GF-D8 (cell line): ENCODE measurements around the gene BLVRA.
"Not testable (repeated sequence)": the region's sequence is repeated elsewhere in the genome, so short reads cannot be mapped to it uniquely, and the experiment has no call there.

Experiments
- DNase-seq: peaks from one replicate; lab custom pipeline; 2025; lab: John Stamatoyannopoulos, UW

BLVRA gene

GRCh38 chr7:43808410-43808809 lies 49.9 kb downstream of the BLVRA start:
- no peak for DNase-seq

- DNase-seq, result not testable (repeated sequence)
These were observed 51.9 kb downstream of the BLVRA start for GRCh38 chr7:43810195-43810941.

DNA sequence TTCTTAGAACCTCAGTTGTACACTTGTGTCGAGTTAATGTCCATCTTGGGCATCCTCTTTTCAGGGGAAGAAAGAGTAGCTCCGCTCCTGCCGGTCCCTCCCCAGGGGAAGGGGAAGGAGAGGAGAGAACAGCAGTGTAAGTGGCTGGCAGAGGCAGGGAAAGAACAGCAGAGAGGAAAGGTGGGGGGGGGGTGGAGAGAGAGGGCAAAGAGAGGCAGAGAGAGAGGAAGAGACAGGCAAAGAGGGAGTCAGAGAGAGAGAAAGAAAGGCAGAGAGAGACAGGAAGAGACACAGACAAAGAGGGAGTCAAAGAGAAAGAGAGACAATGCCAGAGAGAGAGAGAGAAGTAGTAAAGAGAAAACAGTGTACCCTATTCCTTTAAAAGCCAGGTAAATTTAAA lies 56.9 kb downstream of the BLVRA start:
- no peak for DNase-seq

DNA sequence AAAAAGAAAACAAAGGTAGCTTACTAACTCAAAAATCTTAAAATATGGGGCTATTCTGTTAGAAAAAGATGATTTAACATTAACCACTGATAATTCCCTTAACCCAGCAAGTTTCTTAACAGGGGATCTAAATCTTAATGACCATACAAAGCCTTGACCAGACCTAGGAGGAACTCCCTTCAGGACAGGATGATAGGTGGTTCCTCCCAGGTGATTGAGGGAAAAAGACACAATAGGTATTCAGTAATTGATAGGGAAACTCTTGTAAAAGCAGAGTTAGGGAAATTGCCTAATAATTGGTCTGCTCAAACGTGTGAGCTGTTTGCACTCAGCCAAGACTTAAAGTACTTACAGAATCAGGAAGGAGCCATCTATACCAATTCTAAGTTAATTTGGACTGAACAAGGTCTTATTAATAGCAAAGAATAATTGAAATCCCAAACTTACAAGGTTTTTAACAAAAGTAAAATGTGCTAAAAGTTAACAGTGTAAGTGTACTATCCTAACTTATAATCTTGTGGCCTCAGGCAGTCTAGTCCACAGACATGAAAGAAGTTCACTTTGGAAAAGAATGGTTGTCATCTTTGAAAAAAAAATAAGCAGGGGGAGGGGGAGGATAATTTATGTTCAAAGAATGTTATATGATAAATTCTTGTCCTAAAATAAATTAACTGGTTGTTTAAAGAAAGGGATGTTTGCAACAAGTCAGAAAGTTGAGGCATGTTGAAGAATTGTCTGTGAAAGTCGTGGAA lies 57.7 kb downstream of the BLVRA start:
- not testable (repeated sequence) for DNase-seq

- not testable (repeated sequence) for DNase-seq
These were observed 64.9 kb downstream of the BLVRA start for GRCh38 chr7:43823425-43823824.

DNA sequence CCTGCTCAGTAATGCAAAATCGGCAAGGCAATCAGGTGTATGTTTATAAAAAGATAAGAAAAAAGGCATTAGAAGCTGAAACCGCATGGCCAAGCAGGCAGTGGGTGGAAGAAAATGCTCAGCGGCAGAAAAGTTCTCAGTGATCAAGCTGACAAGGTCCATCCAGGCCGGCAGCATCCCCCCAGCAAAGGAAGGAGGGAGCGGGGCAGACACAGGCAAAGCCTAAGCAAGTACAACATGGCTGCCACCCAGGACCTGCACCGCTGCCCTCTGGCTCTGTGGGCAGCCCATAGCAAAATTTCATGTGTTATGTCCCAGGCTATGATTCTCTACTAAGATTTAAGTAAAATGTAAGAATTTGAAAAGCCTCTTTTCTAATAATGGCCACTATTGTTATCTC lies 65.5 kb downstream of the BLVRA start:
- no peak for DNase-seq

DNA sequence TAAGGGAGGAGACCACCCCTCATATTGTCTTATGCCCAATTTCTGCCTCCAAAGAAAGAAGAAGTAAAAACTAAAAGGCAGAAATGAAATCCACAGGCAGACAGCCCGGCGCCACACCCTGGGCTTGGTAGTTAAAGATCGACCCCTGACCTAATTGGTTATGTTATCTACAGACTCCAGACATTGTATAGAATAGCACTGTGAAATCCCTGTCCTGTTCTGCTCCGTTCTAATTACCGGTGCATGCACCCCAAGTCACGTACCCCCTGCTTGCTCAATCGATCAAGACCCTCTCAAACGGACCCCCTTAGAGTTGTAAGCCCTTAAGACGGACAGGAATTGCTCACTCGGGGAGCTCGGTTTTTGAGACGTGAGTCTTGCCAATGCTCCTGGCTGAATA lies 66.0 kb downstream of the BLVRA start:
- DNase-seq, result not testable (repeated sequence)

DNA sequence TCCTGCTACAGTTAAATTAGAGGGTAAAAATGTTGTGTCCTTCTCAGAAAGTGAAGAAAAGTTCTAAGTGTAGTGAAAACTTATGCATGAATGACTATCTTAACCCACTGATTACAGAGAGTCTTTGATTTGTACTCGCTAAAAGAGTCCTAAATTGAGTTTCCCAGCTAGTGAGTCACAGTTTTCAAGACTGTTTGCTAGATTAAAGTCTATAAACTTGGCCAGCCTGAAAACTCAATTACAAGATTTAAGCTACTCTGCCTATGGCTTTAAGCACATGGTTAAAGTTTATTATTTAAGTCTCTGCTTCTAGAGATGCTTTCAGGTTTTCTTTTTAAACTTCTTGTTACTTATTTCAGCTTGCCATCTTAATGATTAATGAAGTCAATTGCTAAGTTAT lies 66.5 kb downstream of the BLVRA start:
- DNase-seq, result no peak

DNA sequence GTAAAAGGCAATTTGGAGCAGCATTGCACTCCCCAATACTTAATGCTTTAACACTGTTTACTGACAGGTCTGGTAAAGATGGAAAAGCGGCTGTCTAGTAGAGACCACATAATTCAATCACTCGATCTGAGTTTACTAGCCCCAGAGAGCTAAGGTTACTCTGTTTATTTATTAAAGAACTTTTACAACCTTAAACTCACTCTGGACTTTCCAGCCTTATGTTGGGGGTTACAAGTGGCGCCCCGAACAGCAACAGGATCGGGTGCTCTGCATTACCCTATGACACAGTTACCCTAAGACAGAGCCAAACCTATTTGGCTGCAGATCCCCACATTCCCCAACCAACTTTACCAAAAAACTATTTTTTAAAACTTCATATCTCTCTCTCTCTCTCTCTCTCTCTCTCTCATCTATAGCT lies 66.9 kb downstream of the BLVRA start:
- DNase-seq, result no peak

DNA sequence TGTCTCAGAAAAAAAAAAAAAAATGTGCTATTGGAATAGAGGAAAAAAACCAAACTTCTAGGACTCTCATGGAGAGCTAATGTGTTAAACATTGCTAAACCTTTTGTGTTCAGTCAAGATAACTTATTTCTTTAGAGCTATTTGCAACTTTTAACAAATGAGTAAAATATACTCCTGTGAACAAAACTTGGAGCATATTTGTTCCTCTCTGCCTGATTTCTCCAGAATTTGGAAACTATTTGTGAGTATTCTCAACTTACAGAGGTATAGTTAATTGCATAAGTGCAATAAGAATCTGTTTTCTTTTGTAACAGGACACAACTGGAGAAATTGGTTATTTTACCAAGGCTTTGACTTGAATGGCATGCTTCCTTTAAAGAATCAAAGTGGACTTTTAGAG lies 72.4 kb downstream of the BLVRA start:
- DNase-seq, result not testable (repeated sequence)

DNA sequence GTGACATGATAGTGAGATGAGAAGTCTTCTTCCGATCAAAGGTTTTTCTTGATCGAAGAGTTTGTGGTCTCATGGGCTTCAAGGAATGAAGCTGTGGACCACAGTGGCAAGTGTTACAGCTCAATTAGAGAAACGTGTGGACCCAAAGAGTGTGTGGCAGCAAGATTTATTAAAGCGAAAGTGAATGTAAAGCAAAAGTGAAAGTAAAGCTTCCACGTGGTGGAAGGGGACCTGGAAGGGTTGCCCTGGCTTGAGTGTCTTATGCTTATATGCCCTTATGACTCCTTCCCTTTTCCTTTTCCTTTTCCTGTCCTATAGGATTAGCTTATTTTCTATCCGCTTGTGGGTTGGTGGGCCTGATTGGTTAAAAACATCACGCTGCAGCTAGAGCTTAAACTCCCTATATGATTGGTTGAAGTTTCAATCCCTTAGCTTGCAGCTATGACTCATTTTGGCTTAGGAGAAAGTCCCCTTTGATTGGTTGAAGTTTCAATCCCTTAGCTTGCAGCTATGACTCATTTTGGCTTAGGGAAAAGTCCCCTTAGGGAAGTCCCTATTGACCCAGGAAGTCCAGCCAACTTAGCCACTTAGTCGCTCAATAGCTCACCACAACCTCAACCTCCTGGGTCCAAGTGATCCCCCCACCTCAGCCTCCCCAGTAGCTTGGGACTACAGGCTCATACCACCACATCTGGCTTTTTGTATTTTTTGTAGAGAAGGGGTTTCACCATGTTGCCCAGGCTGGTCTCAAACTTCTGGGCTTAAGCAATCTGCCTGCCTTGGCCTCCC lies 76.2 kb downstream of the BLVRA start:
- DNase-seq, result no peak

GRCh38 chr7:43838201-43838658 lies 79.8 kb downstream of the BLVRA start:
- no peak for DNase-seq

GRCh38 chr7:43843296-43843695 lies 84.8 kb downstream of the BLVRA start:
- DNase-seq, result no peak

DNA sequence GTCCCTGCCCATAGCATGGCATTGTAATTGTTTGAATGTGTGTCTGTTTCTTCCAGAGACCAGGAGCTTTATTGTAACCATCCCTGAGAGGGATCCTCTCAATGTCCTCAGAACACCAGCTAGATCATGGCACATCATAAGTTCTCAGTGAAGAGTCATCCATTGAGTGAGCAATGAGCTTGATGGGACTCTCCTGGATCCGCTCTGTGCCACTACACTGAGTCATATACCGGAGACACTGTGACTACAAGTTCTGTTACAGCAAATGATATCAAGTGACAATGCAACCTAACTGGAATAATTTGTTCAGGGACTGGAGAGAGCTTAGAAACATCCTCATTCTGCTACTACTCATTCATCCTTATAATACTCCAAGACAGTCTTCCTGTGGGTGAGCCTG lies 85.8 kb downstream of the BLVRA start:
- no peak for DNase-seq

- DNase-seq, result no peak
These were observed 86.2 kb downstream of the BLVRA start for GRCh38 chr7:43844662-43845061.

- DNase-seq, result no peak
These were observed 89.0 kb downstream of the BLVRA start for GRCh38 chr7:43847496-43847895.

- no peak for DNase-seq
These were observed 90.6 kb downstream of the BLVRA start for GRCh38 chr7:43849047-43849446.

DNA sequence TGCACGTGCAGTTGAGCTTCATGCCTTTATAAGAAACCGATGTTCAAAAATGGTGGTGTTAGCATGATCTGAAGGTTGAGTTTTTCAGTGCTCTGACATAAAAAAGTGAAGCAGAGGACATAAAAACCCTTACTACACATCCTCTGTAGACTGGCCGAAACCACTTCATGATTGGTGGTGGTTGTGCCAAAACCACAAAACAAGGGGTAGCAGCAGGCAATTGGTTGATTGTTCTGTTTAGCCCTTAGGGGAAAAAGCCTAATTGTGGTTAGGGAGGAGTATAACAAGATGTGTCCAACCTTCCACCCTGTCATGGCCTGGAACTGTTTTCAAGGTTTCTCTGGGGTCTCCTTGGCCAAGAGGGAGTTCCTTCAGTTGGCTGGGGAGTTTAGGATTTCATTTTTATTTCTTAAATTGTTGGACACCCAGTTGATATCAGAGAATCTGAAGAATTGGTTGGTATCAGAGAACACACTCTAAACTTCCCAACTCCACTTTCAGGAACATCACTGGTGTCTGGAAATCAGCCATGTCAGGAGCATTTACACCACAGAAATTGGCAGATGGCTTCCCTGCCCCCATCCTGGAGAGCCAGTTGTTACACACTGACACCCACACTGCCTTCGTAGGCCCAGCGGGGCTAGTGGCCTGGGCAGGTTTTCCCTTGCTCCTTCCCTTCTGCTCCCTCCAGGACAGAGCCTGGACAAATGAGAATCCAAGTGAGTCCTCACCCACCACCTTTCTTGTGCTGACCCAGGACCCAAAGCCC lies 92.1 kb downstream of the BLVRA start:
- DNase-seq, result peak; percentile 24

DNA sequence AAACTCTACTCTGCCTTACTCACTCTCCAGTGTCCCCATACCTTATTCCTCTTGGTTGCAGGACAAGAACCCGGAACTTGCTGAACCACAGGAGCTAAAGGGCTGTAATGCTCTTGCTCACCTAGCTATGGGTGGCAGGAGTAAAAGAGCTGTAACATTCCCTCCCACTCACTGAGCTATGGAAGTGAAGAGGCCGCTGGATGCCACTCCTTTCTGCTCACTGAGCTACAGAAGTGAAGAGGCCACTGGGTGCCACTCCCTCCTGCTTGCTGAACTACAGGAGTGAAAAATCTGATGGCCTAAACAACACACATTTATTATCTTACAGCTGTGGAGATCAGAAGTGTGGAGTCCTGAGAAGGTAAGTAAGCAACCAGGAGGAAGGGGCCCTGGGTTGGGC lies 93.3 kb downstream of the BLVRA start:
- DNase-seq, result no peak

- DNase-seq, result no peak
These were observed 96.7 kb downstream of the BLVRA start for GRCh38 chr7:43855176-43855575.

GRCh38 chr7:43856316-43856715 lies 97.8 kb downstream of the BLVRA start:
- no peak for DNase-seq
